HepG2 (cell line): ENCODE measurements around the gene PPIP5K1. TPM values are rescaled to one million over a fixed set of nuclear protein-coding genes. Genes with fewer than 3 reads are reported as not detected.

Experiments
- ARHGAP35 ChIP-seq: sonication (generic); formaldehyde crosslinking; IDR thresholded peaks from 2 replicates; pipeline ENCODE4 v1.9.0; 2022; ENCODE audit warnings: mild to moderate bottlenecking, inconsistent platforms, moderate library complexity, missing genetic modification reagents, borderline replicate concordance
- ATF6 ChIP-seq: sonication (generic); formaldehyde crosslinking; conservative IDR thresholded peaks from 2 replicates; pipeline ENCODE4 v1.4.0; 2020; ENCODE audit warnings: missing genetic modification reagents
- ELF1 ChIP-seq: sonication (generic); formaldehyde crosslinking; IDR thresholded peaks from 2 replicates; pipeline ENCODE4 v1.4.0; 2020; ENCODE audit warnings: missing genetic modification reagents
- ESRRA ChIP-seq: sonication (generic); formaldehyde crosslinking; IDR thresholded peaks from 2 replicates; pipeline ENCODE4 v1.5.1; 2020; ENCODE audit warnings: mild to moderate bottlenecking, low read depth, missing genetic modification reagents
- HNF4G ChIP-seq, 2 experiments: sonication (generic) in 1 of 2; formaldehyde crosslinking in 1 of 2; IDR thresholded peaks; 2 replicates each; pipeline versions ENCODE4 v1.4.0 to v1.6.1; 2011 to 2020; ENCODE audit warnings: borderline replicate concordance in 2 of 2, low read depth in 2 of 2, mild to moderate bottlenecking in 2 of 2, low read length in 1 of 2, missing genetic modification reagents in 1 of 2, moderate library complexity in 1 of 2
- MAFF ChIP-seq: IDR thresholded peaks from 2 replicates; pipeline ENCODE4 v1.6.1; 2011; ENCODE audit warnings: low read depth, low read length, improper control_type of control experiment
- MED1 ChIP-seq: sonication (generic); formaldehyde crosslinking; IDR thresholded peaks from 2 replicates; pipeline ENCODE4 v1.4.0; 2020; ENCODE audit warnings: missing genetic modification reagents
- NONO ChIP-seq, 2 experiments: fragments of 450-650 bp in 1 of 2; sonication (generic) in 1 of 2; formaldehyde crosslinking in 1 of 2; IDR thresholded peaks in 1 of 2; conservative IDR thresholded peaks in 1 of 2; 2 replicates each; pipeline versions ENCODE4 v1.6.1 to v1.8.0; 2017 to 2022; ENCODE audit warnings: mild to moderate bottlenecking in 1 of 2, missing genetic modification reagents in 1 of 2, moderate library complexity in 1 of 2
- NR2F2 ChIP-seq: IDR thresholded peaks from 2 replicates; pipeline ENCODE4 v1.6.1; 2012; ENCODE audit warnings: low read depth, inconsistent platforms, borderline replicate concordance
- PHF8 ChIP-seq: sonication (generic); formaldehyde crosslinking; IDR thresholded peaks from 2 replicates; pipeline ENCODE4 v1.5.0; 2020; ENCODE audit warnings: missing genetic modification reagents
- PITX1 ChIP-seq: sonication (generic); formaldehyde crosslinking; IDR thresholded peaks from 2 replicates; pipeline ENCODE4 v1.5.1; 2020; ENCODE audit warnings: mild to moderate bottlenecking, missing genetic modification reagents
- POLR2A ChIP-seq, 2 experiments: IDR thresholded peaks; 2 replicates each; pipeline ENCODE4 v1.6.1; 2011; ENCODE audit warnings: low read depth in 2 of 2, low read length in 2 of 2, mild to moderate bottlenecking in 1 of 2, moderate library complexity in 1 of 2; ENCODE audit not compliant: insufficient read depth in 1 of 2
- RBM39 ChIP-seq: fragments of 200-400 bp; formaldehyde crosslinking; IDR thresholded peaks from one replicate; pipeline ENCODE4 v1.6.1; 2018; ENCODE audit warnings: antibody characterized with exemption, mild to moderate bottlenecking, low read depth, low read length; ENCODE audit not compliant: poor library complexity, severe bottlenecking
- SP2 ChIP-seq: sonication (generic); formaldehyde crosslinking; IDR thresholded peaks from 2 replicates; pipeline ENCODE4 v1.5.1; 2020; ENCODE audit warnings: mild to moderate bottlenecking, missing genetic modification reagents
- THAP11 ChIP-seq: IDR thresholded peaks from 2 replicates; pipeline ENCODE4 v1.6.1; 2016; ENCODE audit warnings: missing biosample characterization, missing genetic modification reagents
- XRCC5 ChIP-seq: fragments of 200-400 bp; formaldehyde crosslinking; optimal IDR thresholded peaks from 2 replicates; pipeline ENCODE3; 2017; ENCODE audit warnings: mild to moderate bottlenecking, low read length
- YEATS2 ChIP-seq: sonication (generic); formaldehyde crosslinking; IDR thresholded peaks from 2 replicates; pipeline ENCODE4 v1.4.0; 2020; ENCODE audit warnings: missing genetic modification reagents, borderline replicate concordance
- ZFP91 ChIP-seq: sonication (generic); formaldehyde crosslinking; IDR thresholded peaks from 2 replicates; pipeline ENCODE4 v1.9.0; 2022; ENCODE audit warnings: missing genetic modification reagents, mild to moderate bottlenecking, borderline replicate concordance
- ZNF430 ChIP-seq: sonication (generic); formaldehyde crosslinking; IDR thresholded peaks from 2 replicates; pipeline ENCODE4 v1.9.0; 2021; ENCODE audit warnings: mild to moderate bottlenecking, missing genetic modification reagents
- ZNF605 ChIP-seq: sonication (generic); formaldehyde crosslinking; IDR thresholded peaks from 2 replicates; pipeline ENCODE4 v1.8.0; 2022; ENCODE audit warnings: mild to moderate bottlenecking, missing genetic modification reagents
- ZNF614 ChIP-seq: IDR thresholded peaks from 2 replicates; pipeline ENCODE4 v1.6.1; 2018; ENCODE audit warnings: missing biosample characterization, missing genetic modification reagents, inconsistent platforms, borderline replicate concordance
- ZNF800 ChIP-seq: sonication (generic); formaldehyde crosslinking; IDR thresholded peaks from 2 replicates; pipeline ENCODE4 v1.4.0; 2020; ENCODE audit warnings: missing genetic modification reagents
- polyA plus RNA-seq, 8 experiments: library from polyadenylated mRNA; depleted of rRNA in 3 of 8; stranded (reverse) in 7 of 8; unstranded in 1 of 8; fragments of >200 nt; fragmentation: Illumina TruSeq in 4 of 8; extraction: Trizol in 4 of 8; gene quantifications; 2 replicates each; pipeline versions ENCODE4 v1.2.1 to v1.2.3, GENCODE V29; 2011 to 2016; ENCODE audit warnings: low read depth in 4 of 8, missing spikeins in 1 of 8, mixed read lengths in 1 of 8; ENCODE audit not compliant: insufficient read depth in 1 of 8
- total RNA-seq, 5 experiments: library from RNA; depleted of rRNA; stranded (reverse); fragments of >200 nt; fragmentation: Illumina TruSeq; extraction: Trizol; gene quantifications; 2 replicates each; pipeline ENCODE4 v1.2.3, GENCODE V29; 2016; ENCODE audit warnings: low read depth in 1 of 5

Gene PPIP5K1
- total and polyA plus RNA-seq, 2 of the 13 experiments (the other 11 are each of a cell fraction or from before 2014, with no cell fraction given), result 9.9 to 10.9 TPM

GRCh38 chr15:43510200-43511011, 79.6 kb downstream of the PPIP5K1 start (continued):
- TF ChIP-seq ZNF800 (no peak), THAP11 (CRISPR knock-in tag) (0 out of 2 replicates have a peak, but pooled peaks have one; percentile 43), ESRRA (CRISPR knock-in tag) (peak; percentile 58; the same call in 1 of the 2 replicates), ZFP91 (CRISPR knock-in tag) (peak; percentile 63; the same call in 1 of the 2 replicates), YEATS2 (0 out of 2 replicates have a peak, but pooled peaks have one; percentile 33), ARHGAP35 (CRISPR knock-in tag) (no peak), PITX1 (CRISPR knock-in tag) (peak; percentile 61; the same call in 1 of the 2 replicates), HNF4G (IDR thresholded peaks at IDR 0.05; ENCODE audit: borderline replicate concordance, low read depth, low read length) (no peak; the same call in 1 of the 2 replicates), HNF4G (CRISPR knock-in tag; IDR thresholded peaks at IDR 0.05; ENCODE audit: borderline replicate concordance, low read depth) (no peak), PHF8 (CRISPR knock-in tag) (peak; percentile 51; the same call in 1 of the 2 replicates), POLR2A (IDR thresholded peaks at IDR 0.05; ENCODE audit: insufficient read depth in 1 of 2, low read depth in 2 of 2, low read length in 2 of 2) (peak; percentile 38 to 54; a peak in 3 of 4 replicates), RBM39 (peak; percentile 79), ZNF614 (CRISPR knock-in tag) (peak; percentile 39; the same call in 1 of the 2 replicates), NR2F2 (no peak), ZNF605 (CRISPR knock-in tag) (peak; percentile 83), SP2 (CRISPR knock-in tag) (peak; percentile 72), ELF1 (CRISPR knock-in tag) (peak; percentile 82), MAFF (no peak), XRCC5 (peak; percentile 24), MED1 (CRISPR knock-in tag) (peak; percentile 17; the same call in 1 of the 2 replicates), NONO (IDR thresholded peaks at IDR 0.05) (no peak), NONO (CRISPR knock-in tag; conservative IDR thresholded peaks at IDR 0.05) (no peak; the same call in 1 of the 2 replicates), ATF6 (CRISPR knock-in tag) (no peak), ZNF430 (peak; percentile 65; the same call in 1 of the 2 replicates)
